ENCODE data around the gene TET2.

TET2 gene

DNA sequence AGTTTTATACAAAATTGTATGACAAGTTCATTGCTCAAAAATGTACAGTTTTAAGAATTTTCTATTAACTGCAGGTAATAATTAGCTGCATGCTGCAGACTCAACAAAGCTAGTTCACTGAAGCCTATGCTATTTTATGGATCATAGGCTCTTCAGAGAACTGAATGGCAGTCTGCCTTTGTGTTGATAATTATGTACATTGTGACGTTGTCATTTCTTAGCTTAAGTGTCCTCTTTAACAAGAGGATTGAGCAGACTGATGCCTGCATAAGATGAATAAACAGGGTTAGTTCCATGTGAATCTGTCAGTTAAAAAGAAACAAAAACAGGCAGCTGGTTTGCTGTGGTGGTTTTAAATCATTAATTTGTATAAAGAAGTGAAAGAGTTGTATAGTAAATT lies 131.0 kb downstream of the TET2 start:
- DNase-seq (ENCODE audit: low spot score): no peak
- no peak overlapping the region for H3K27ac ChIP-seq
- TF ChIP-seq, protein P1, sequence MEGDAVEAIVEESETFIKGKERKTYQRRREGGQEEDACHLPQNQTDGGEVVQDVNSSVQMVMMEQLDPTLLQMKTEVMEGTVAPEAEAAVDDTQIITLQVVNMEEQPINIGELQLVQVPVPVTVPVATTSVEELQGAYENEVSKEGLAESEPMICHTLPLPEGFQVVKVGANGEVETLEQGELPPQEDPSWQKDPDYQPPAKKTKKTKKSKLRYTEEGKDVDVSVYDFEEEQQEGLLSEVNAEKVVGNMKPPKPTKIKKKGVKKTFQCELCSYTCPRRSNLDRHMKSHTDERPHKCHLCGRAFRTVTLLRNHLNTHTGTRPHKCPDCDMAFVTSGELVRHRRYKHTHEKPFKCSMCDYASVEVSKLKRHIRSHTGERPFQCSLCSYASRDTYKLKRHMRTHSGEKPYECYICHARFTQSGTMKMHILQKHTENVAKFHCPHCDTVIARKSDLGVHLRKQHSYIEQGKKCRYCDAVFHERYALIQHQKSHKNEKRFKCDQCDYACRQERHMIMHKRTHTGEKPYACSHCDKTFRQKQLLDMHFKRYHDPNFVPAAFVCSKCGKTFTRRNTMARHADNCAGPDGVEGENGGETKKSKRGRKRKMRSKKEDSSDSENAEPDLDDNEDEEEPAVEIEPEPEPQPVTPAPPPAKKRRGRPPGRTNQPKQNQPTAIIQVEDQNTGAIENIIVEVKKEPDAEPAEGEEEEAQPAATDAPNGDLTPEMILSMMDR (conservative IDR thresholded peaks at IDR 0.05; ENCODE audit: low read depth): no peak
- POLR2A ChIA-PET (ENCODE audit: low non-redundant PET): no interaction called here
- CTCF ChIA-PET: no interaction called here

DNA sequence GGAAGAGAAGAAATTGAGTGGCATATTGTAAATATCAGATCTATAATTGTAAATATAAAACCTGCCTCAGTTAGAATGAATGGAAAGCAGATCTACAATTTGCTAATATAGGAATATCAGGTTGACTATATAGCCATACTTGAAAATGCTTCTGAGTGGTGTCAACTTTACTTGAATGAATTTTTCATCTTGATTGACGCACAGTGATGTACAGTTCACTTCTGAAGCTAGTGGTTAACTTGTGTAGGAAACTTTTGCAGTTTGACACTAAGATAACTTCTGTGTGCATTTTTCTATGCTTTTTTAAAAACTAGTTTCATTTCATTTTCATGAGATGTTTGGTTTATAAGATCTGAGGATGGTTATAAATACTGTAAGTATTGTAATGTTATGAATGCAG lies 132.6 kb downstream of the TET2 start:
- H3K27ac ChIP-seq: no peak overlapping the region
- TF ChIP-seq, protein P1 (conservative IDR thresholded peaks at IDR 0.05; ENCODE audit: low read depth): no peak
- ChIA-PET CTCF (no interaction called here), POLR2A (ENCODE audit: low non-redundant PET) (no interaction called here)
- DNase-seq (ENCODE audit: low spot score): no peak

DNA sequence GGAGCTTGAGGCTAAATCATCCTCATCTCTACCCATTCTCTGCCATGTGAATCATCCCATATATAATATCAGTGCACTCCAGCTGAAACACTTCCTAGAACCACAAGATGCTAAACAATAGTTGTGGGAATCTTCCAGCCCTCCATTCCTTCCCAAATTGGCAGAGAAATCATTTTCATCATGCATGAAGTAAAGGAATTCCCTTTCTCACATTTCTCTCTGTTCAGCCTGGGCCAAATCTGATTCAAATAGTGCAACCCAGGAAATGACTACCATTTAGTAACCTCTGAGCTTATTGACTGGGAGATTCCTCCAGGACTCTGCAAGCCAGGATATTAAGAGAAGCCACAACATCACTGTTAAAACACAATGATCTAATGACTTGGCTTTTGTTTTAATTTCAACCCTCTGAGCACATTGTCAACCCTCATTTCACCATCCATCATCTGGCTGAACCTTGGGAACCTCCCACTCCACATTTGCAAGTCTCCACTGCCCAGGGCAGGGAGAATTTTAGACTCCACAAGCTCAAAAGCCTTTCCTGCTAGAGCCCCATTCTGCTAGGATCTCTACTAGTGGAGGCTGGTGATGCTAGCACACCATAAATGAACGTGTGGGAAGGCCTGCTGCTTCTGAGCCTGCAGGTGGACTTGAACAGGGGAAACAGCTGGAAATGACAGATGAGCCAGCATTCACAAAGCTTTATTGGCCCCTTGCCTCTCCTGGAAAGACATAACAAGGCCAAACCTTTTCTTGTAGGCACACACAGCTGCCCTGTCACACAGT lies 133.9 kb downstream of the TET2 start:
- TF ChIP-seq, protein P1 (conservative IDR thresholded peaks at IDR 0.05; ENCODE audit: low read depth): no peak
- H3K27ac ChIP-seq: no peak overlapping the region
- ChIA-PET POLR2A (ENCODE audit: low non-redundant PET) (no interaction called here), CTCF (interaction anchor here (0.5 kb wide), 1 partner anchor 427 kb away, joined by 4 read pairs; no protein-coding TSS in a partner anchor)
- DNase-seq (ENCODE audit: low spot score): peak; percentile 10

DNA sequence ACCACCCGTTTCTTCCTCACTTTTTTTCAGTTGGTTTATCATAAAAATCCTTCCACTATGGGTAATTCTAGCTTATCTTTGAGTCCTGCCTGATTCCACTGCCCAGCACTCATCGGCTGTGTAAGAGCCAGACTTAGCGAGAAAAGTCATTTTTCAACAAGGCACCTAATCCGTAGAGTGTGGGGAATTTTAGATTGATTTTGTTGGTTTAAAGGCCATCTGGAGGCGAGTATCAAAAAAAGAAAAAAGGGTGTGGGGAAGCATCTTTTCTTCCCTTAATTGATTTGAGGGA lies 134.4 kb downstream of the TET2 start:
- POLR2A ChIA-PET (ENCODE audit: low non-redundant PET): no interaction called here
- TF ChIP-seq, protein P1 (conservative IDR thresholded peaks at IDR 0.05; ENCODE audit: low read depth): no peak
- no peak overlapping the region for H3K27ac ChIP-seq

DNA sequence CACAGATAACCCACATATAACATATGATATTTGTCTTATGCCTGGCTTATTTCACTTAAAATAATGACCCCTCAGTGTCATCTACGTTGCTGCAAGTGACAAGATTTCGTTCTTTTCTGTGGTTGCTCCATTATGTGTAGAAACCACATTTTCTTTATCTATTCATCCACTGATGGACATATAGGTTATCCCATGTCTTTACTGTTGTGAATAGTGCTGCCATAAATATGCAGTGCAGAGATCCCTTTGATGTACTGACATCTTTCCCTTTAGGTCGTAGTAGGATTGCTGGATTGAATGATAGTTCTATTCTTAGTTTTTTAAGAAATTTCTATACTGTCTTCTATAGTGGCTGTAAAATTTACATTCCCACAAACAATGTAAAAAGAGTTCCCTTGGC lies 135.8 kb downstream of the TET2 start:
- POLR2A ChIA-PET (ENCODE audit: low non-redundant PET): no interaction called here
- DNase-seq (ENCODE audit: low spot score): no peak
- CTCF ChIA-PET: no interaction called here
- H3K27ac ChIP-seq: no peak overlapping the region
- TF ChIP-seq, protein P1 (conservative IDR thresholded peaks at IDR 0.05; ENCODE audit: low read depth): no peak

More for the DNA sequence above, 134.4 kb downstream of the TET2 start:
- CTCF ChIA-PET: no interaction called here
- DNase-seq (ENCODE audit: low spot score): no peak

DNA sequence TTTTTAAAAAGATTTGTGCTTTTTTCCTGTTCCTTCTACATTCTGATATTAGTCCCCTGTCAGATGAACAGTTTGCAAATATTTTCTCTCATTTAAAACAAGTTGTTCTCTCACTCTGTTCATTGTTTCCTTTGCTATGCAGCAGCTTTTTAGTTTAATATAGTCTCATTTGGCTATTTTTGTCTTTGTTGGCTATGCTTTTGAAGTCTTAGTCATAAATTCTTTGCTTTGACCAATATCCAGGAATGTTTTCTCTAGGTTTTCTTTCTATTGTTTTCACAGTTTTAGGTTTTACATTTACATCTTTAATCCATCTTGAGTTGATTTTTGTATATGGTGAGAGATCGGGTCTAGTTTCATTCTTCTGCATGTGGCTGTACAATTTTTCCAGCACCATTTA lies 136.8 kb downstream of the TET2 start:
- TF ChIP-seq, protein P1 (conservative IDR thresholded peaks at IDR 0.05; ENCODE audit: low read depth): no peak
- CTCF ChIA-PET: no interaction called here
- POLR2A ChIA-PET (ENCODE audit: low non-redundant PET): no interaction called here
- DNase-seq (ENCODE audit: low spot score): no peak
- H3K27ac ChIP-seq: no peak overlapping the region
